ENCODE results near the gene TARS3. TPM values are rescaled to one million over a fixed set of nuclear protein-coding genes. Genes with fewer than 3 reads are reported as not detected.

The TARS3 gene
- total RNA-seq, 1 experiment from 2014 or later, result 14.1 TPM

- Mint-ChIP-seq H3K4me1 (peaks cover 9 to 10% of the 10 kb centered on the region in 2 experiments), H3K27ac (no peak overlapping the region), H3K27me3 (ENCODE audit: low read depth) (no peaks in the 10 kb centered on the region), H3K9me3 (no peaks in the 10 kb centered on the region), H3K36me3 (ENCODE audit: insufficient read depth in 1 of 3, low read depth in 3 of 3) (peaks cover 26 to 66% (median 54%) of the 10 kb centered on the region in 3 experiments), H3K4me3 (no peak overlapping the region)
- H3K79me1 ChIP-seq (ENCODE audit: insufficient read depth, low read depth, low read length, poor library complexity, severe bottlenecking), result no peaks in the 10 kb centered on the region
- no CpG with 5 or more reads among the region's 1 CpG for WGBS (ENCODE audit: extremely low coverage, insufficient read length, low lambda C conversion rate)
- H3T11ph ChIP-seq (ENCODE audit: low read length), result no peak overlapping the region
- H3K9ac ChIP-seq (ENCODE audit: extremely low read depth, insufficient read length, low read length), result no peak overlapping the region
- H3K56ac ChIP-seq (ENCODE audit: insufficient read length, low read depth, low read length), result no peak overlapping the region
- H4K20me1 ChIP-seq (ENCODE audit: control insufficient read depth, insufficient read depth, insufficient read length), result no peaks in the 10 kb centered on the region
- no peak overlapping the region for H4K8ac ChIP-seq (replicated peaks; ENCODE audit: insufficient read length, low read depth, low read length)
- H3K23me2 ChIP-seq (ENCODE audit: insufficient read length, low read depth, low read length, poor library complexity, severe bottlenecking), result no peaks in the 10 kb centered on the region
- TF ChIP-seq, protein P1, sequence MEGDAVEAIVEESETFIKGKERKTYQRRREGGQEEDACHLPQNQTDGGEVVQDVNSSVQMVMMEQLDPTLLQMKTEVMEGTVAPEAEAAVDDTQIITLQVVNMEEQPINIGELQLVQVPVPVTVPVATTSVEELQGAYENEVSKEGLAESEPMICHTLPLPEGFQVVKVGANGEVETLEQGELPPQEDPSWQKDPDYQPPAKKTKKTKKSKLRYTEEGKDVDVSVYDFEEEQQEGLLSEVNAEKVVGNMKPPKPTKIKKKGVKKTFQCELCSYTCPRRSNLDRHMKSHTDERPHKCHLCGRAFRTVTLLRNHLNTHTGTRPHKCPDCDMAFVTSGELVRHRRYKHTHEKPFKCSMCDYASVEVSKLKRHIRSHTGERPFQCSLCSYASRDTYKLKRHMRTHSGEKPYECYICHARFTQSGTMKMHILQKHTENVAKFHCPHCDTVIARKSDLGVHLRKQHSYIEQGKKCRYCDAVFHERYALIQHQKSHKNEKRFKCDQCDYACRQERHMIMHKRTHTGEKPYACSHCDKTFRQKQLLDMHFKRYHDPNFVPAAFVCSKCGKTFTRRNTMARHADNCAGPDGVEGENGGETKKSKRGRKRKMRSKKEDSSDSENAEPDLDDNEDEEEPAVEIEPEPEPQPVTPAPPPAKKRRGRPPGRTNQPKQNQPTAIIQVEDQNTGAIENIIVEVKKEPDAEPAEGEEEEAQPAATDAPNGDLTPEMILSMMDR (conservative IDR thresholded peaks at IDR 0.05), result no peak
- H3K27ac ChIP-seq (ENCODE audit: insufficient read length, low read depth, low read length), result no peak overlapping the region
- H3K18ac ChIP-seq (ENCODE audit: insufficient read length, low read depth, low read length), result no peak overlapping the region
- no peak overlapping the region for H3K4me2 ChIP-seq (ENCODE audit: insufficient read depth, insufficient read length, low read length)
- H3K14ac ChIP-seq (ENCODE audit: insufficient read depth, low read length), result no peak overlapping the region
- no peaks in the 10 kb centered on the region for H3K4me1 ChIP-seq (ENCODE audit: insufficient read depth, low read length)
- H2BK12ac ChIP-seq (ENCODE audit: insufficient read length, low read depth, low read length), result no peak overlapping the region
- H2AK5ac ChIP-seq (ENCODE audit: insufficient read length, low read length), result no peak overlapping the region
- H2BK120ac ChIP-seq (ENCODE audit: low read depth, low read length, poor library complexity, severe bottlenecking), result no peak overlapping the region
- no peak overlapping the region for H2AFZ ChIP-seq (ENCODE audit: low read length)
- H2BK20ac ChIP-seq (ENCODE audit: low read depth, low read length, poor library complexity, severe bottlenecking), result no peak overlapping the region
- no peaks in the 10 kb centered on the region for H3K79me2 ChIP-seq (ENCODE audit: insufficient read depth, low read length)
- no peak overlapping the region for H4K5ac ChIP-seq (ENCODE audit: insufficient read length, low read depth, low read length)
- no peaks in the 10 kb centered on the region for H3K27me3 ChIP-seq (ENCODE audit: insufficient read depth, low read length)
- no peak overlapping the region for H3K23ac ChIP-seq (ENCODE audit: insufficient read length, low read depth, low read length)
- H4K91ac ChIP-seq (ENCODE audit: insufficient read length, low read depth, low read length), result no peak overlapping the region
- no peak overlapping the region for H2BK15ac ChIP-seq (ENCODE audit: low read depth, low read length)
- no peak overlapping the region for H2BK5ac ChIP-seq (ENCODE audit: insufficient read length, low read length)
- no peaks in the 10 kb centered on the region for H3K9me3 ChIP-seq (ENCODE audit: control insufficient read depth, low read depth, low read length)
- H3K4ac ChIP-seq (ENCODE audit: low read depth, low read length), result no peak overlapping the region
- no peak for DNase-seq
These were observed 27.4 kb downstream of the TARS3 start for GRCh38 chr15:101696829-101697228.
